GM21737 (cell line): ENCODE results near the gene EXOG.

Experiments
- ATAC-seq: cut with Tn5 transposase; IDR thresholded peaks from one replicate; pipeline ENCODE4 v1.9.1; 2021; ENCODE audit warnings: mild to moderate bottlenecking, moderate library complexity; ENCODE audit not compliant: unreplicated experiment

Gene EXOG

GRCh38 chr3:38507120-38507519, 11.0 kb downstream of the EXOG start:
- peak; percentile 98 for ATAC-seq

- ATAC-seq, result no peak
Observed at GRCh38 chr3:38509732-38510131, 13.6 kb downstream of the EXOG start.

GRCh38 chr3:38510631-38511030, 14.5 kb downstream of the EXOG start:
- ATAC-seq, result no peak

GRCh38 chr3:38511546-38511945, 15.4 kb downstream of the EXOG start:
- ATAC-seq, result no peak

GRCh38 chr3:38515367-38515766, 19.2 kb downstream of the EXOG start:
- ATAC-seq, result no peak

GRCh38 chr3:38516669-38517068, 20.5 kb downstream of the EXOG start:
- no peak for ATAC-seq

- no peak for ATAC-seq
Observed at GRCh38 chr3:38519000-38519399, 22.9 kb downstream of the EXOG start.

GRCh38 chr3:38519651-38520050, 23.5 kb downstream of the EXOG start:
- ATAC-seq, result no peak

GRCh38 chr3:38521391-38521987, 25.3 kb downstream of the EXOG start:
- ATAC-seq, result no peak

- ATAC-seq, result no peak
Observed at GRCh38 chr3:38522002-38522401, 25.9 kb downstream of the EXOG start.

- no peak for ATAC-seq
Observed at GRCh38 chr3:38524141-38524739, 28.1 kb downstream of the EXOG start.

- ATAC-seq, result no peak
Observed at GRCh38 chr3:38526792-38527191, 30.7 kb downstream of the EXOG start.

- no peak for ATAC-seq
Observed at GRCh38 chr3:38528457-38528856, 32.3 kb downstream of the EXOG start.

- no peak for ATAC-seq
Observed at GRCh38 chr3:38532529-38532928, 36.4 kb downstream of the EXOG start.

- ATAC-seq, result no peak
Observed at GRCh38 chr3:38533285-38533976, 37.3 kb downstream of the EXOG start.

- ATAC-seq, result no peak
Observed at GRCh38 chr3:38534180-38534579, 38.0 kb downstream of the EXOG start.

GRCh38 chr3:38534604-38535003, 38.5 kb downstream of the EXOG start:
- ATAC-seq, result no peak

- ATAC-seq, result no peak
Observed at GRCh38 chr3:38536671-38537070, 40.5 kb downstream of the EXOG start.

GRCh38 chr3:38538773-38539353, 42.7 kb downstream of the EXOG start:
- no peak for ATAC-seq

GRCh38 chr3:38541806-38542205, 45.7 kb downstream of the EXOG start:
- ATAC-seq, result no peak

- ATAC-seq, result no peak
Observed at GRCh38 chr3:38542401-38543298, 46.5 kb downstream of the EXOG start.
